ENCODE measurements around the gene TMPO.
"Not testable (repeated sequence)": the region's sequence is repeated elsewhere in the genome, so short reads cannot be mapped to it uniquely, and the experiment has no call there.

The TMPO gene

DNA sequence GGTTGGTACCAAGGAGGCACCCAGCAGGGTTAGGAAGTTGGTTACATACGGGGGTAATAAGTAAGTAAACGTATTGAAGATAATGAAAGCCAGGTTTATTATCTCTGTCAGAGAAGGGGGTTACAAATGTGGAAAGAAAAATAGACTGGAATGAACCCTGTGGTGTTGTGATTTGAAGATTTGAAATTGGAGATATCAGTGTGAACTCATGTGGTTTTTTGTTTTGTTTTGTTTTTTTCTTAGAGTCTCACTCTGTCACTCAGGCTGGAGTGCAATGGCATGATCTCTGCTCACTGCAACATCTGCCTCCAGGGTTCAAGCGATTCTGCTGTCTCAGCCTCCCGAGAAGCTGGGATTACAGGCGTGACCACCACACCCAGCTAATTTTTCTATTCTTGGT lies 64.0 kb downstream of the TMPO start:
- no peak for DNase-seq

DNA sequence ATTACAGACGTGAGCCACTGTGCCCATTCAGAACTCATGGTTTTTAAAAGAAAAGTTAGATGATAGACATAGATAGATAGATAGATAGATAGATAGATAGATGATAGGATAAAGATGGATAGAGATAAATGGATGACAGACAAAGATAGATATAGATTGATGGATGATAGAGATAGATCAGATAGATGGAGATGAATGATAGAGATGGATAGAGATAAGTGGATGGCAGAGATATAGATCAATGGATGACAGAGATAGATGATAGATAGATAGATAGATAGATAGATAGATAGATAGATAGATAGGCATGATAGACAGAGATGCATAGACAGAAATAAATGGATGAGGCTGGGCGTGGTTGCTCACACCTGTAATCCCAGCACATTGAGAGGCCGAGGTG lies 64.4 kb downstream of the TMPO start:
- DNase-seq, result no peak

DNA sequence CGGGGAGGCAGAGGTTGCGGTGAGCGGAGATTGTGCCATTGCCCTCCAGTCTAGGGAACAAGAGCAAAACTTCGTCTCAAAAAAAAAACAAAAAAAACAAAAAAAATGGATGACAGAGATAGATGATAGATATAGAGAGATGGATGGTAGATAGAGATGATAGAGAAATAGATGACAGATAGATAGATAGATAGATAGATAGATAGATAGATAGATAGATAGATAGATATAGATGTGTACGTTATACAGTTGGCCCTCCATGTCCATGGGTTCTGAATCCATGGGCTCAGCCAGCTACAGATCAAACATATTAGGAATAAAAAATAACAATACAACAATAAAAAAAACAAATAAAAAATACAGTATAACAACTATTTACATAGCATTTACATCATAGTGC lies 65.3 kb downstream of the TMPO start:
- DNase-seq, result no peak

DNA sequence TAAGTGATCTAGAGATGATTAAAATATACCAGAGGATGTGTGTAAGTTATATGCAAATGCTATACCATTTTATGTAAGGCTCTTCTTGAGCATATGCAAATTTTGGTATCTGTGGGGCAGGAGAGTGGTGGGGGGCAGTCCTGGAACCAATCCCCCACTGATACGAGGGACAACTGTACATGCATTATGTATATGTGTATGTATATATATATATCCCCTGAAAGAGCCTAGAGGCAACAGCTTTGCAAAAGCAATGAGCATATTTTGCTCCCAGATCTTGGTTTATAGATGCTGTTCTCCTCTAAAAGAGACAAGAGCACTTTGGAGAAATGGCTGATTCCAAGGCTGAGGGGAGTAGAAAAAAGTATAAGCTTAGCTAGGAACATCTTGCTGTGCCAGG lies 65.7 kb downstream of the TMPO start:
- peak; percentile 68 to 71 for DNase-seq

DNA sequence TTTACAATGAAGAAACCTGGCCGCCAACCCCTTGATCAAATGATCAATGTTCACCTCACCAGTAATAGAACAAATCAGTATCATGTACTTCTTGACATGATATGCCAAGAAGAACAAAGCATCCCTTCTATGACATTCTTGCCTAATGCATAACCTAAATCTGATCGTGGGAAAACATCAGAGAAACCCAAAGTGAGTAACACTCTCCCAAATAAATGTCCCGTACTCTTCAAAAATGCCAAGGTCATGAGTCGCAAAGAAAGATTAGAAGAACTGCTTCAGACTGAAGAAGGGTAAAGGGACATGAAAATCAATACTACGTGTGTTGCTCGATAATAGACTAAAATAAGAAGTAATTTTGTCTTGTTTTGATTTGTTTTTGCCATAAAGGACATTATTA lies 66.7 kb downstream of the TMPO start:
- DNase-seq, result no peak

DNA sequence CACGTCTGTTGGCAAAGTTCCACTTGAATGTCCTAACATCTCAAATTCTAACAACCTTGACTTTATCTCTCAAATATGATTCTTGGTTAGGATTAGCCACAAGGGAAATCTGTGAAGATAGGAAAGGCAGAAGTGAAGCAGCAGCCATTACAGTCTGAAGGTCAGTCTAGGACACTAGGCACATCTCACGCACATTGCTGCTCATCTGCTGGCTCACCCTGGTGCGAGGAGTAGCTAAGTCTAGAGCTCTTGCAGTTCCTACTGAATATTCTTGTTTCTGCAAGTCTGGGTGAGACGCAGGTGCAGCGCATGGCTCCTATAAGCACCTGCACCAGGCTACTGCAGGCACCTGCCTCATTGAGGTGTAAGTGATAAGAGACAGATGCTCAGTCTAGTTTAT lies 71.7 kb downstream of the TMPO start:
- DNase-seq, result peak; percentile 57 to 66

DNA sequence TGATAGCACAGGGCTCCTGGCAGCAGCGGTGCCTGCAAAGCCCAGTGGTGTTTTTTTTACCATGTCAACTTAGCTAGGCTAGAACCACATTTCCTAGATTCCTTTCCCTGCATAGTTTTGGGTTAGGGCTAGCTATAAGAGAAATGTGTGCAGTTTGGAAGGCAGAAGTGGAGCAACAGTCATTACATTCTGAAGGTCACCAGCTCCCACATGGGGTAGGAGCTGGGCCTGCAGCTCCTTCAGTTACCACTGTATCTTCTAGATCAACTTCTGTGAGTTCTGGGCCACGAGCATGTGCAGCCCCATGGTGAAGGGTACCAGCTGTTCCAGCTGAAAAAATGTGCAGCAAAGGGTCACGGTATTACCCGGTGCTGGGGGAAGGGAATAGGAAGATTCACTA lies 75.8 kb downstream of the TMPO start:
- no peak for DNase-seq

DNA sequence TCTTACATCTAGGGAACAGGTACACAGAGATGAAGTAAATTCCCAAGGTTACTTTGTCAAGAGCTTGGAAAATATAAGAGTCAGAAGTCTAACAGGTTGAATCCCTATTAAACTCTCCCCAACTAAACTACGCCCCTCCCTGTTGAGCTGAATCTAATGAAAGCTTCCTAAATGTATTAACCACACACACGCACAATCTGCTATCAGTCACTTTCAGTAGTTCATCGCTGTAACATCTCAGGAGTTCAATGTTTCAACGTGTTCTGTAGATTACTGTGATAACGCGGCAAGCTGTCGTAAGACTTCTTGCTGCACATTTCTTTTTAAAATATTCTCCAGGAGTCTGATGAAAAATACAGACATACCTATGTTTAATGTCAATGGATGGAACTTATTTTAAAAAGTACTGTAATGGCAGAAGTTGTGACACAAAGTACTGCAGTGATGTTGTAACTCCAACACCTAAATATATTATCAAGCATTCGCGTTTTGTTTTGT lies 77.5 kb downstream of the TMPO start:
- DNase-seq, result peak in 1 of 2 experiments; percentile 49

DNA sequence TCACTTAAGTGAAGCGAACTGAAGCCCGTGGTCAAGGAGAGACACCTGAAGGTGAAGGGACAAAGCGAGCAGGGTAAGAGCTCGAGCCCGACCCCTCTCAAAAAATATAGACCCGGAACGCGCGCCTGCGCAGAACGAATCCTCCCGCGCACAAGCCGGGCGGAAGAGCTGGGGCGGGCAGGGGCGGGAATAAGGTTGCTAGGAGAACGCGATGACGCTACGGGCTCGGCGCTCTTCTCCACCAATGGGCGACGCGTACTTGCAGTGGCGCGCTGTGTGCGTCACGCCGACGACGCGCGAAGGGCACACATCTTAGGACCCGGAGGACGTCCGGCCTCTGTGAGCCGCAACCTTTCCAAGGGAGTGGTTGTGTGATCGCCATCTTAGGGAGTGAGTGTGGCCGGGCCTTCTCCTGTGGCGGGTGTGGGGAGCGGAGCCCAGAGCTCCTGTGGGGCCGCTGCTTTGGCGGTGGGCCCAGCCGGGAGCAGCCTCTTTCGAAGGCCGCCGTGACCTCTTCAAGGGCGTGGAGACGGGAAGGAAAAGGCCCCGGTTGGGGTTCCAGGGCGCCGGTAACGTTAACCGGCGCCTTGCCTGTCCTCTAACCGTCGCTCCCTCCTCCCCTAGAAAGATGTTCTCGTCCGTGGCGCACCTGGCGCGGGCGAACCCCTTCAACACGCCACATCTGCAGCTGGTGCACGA lies 78.1 kb downstream of the TMPO start, which contains the start of gene SLC25A3:
Gene SLC25A3 (plus strand): TSS at position 336 of the 699 bp plus-strand sequence. CDS start 293 bp downstream, at position 629.
- DNase-seq, result peak; percentile 92 to 98

DNA sequence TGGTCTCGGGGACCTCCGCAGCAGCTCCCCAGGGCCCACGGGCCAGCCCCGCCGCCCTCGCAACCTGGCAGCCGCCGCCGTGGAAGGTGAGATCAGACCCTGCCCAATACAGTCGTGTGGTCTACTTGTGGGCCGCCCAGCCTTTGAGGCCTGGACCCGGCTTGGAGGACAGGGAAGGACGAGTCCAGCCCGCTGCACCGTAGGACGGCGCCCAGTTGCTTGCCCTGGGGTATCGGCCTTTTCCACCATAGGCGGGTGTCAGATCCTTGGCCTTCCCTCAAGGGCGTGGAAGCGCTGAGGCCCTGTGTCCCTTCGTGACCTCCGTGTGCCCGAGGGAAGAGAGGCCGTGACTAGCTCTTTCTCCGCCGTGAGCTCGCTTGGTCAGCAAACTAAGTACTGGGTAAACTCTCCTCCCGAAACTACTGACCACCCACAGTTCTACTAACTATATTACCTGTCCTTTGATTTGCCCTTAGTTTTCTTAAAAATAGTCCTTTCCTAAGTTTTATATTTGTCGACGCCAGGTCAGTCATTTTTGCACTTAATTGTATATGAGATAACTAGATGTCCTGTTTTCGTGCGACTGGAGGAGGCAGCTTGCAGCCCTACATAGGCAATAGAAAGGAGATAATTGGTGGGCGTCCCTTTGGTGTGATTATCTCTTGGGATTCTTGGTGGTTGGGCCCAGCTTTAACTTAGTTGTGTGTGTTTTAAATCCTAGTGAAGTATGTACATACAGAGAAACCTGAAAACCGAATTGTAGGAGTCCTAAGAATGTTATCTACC lies 78.9 kb downstream of the TMPO start:
- DNase-seq, result peak in 1 of 2 experiments; percentile 43

DNA sequence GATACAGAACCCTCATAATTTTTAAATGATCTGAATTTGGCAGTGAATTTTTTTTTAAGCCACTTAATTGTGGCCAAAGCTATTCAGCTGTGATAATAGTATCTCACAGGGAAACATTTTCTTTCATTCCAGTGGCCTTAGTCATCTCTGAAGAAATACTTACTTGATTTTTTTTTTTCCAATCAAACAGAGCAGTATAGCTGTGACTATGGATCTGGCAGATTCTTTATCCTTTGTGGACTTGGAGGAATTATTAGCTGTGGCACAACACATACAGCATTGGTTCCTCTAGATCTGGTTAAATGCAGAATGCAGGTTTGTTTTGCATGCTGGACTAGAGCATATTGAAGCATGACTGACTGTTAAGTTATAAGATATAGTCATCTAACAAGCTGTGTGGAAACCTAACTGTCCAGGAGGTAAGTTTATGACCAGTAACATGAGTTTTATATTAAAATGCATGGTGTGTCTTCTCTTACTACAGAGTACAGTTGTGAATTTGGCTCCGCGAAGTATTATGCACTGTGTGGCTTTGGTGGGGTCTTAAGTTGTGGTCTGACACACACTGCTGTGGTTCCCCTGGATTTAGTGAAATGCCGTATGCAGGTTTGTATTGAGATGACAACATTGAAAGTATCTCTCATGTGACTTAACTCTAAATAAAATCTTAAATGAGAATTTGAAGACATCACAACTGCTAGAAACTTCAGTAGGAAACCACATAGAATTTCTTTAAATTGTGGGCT lies 80.0 kb downstream of the TMPO start:
- DNase-seq, result no peak

DNA sequence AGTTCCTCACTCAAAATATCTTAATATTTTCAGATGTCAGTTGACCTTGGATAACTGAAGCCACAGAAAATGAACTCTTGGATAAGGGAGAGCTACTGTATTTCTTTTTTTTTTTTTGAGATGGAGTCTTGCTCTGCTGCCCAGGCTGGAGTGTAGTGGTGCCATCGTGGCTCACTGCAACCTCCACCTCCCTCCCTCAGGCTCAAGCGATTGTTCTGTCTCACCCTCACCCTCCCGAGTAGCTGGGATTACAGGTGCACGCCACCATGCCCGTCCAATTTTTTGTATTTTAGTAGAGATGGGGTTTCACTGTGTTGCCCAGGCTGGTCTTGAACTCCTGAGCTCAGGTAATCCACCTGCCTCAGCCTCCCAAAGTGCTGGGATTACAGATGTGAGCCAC lies 81.9 kb downstream of the TMPO start:
- not testable (repeated sequence) for DNase-seq
